NOMO-1 (cell line): ENCODE measurements around the gene INHBC.
"Not testable (repeated sequence)": the region's sequence is repeated elsewhere in the genome, so short reads cannot be mapped to it uniquely, and the experiment has no call there.

Source experiments
- DNase-seq, 2 experiments: peaks; one replicate each; lab custom pipeline; 2025; ENCODE audit not compliant: unreplicated experiment in 2 of 2; lab: John Stamatoyannopoulos, UW

The INHBC gene

DNA sequence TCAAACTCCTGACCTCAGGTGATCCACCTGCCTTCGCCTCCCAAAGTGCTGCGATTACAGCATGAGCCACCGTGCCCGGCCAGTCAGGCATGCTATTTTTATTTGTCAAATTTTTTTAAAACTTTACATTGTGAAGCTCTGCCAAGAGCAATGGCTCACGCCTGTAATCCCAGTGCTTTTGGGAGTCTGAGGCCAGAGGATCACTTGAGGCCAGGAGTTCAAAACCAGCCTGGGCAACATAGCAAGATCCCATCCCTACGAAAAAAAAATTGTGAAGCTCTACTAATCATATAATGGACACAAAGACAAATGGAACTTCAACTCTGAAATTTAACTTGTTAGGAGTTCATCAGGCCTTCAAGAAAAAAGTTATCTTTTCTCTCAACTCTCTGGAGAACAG is 5.6 kb upstream of the INHBC start:
- DNase-seq, result no peak

DNA sequence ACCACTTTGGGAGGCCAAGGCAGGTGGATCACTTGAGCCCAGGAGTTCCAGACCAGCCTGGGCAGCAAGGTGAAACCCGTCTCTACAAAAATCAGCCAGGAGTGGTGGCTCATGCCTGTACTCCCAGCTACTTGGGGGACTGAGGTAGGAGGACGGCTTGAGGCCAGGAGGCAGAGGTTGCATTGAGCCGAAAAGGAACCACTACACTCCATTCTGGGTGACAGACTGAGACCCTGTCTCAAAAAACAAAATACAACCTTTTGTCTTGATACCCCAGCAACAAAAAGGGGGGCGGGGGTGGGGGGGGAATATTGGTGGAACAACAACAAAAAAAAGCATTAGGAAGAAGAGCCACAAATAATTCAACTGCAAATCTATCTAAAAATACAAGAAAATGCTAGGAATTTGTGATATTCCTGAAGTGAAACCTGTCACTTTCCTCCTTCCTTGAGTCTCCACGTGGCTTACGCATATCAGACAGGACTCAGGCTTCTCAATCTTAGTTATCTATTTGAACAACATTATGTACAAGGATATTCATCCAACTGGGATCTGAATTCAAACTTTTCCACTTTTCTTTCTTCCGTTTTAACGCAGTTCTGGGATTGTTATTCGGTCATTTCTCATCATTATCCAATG is 5.0 kb upstream of the INHBC start:
- DNase-seq, result peak in 1 of 2 experiments; percentile 38

DNA sequence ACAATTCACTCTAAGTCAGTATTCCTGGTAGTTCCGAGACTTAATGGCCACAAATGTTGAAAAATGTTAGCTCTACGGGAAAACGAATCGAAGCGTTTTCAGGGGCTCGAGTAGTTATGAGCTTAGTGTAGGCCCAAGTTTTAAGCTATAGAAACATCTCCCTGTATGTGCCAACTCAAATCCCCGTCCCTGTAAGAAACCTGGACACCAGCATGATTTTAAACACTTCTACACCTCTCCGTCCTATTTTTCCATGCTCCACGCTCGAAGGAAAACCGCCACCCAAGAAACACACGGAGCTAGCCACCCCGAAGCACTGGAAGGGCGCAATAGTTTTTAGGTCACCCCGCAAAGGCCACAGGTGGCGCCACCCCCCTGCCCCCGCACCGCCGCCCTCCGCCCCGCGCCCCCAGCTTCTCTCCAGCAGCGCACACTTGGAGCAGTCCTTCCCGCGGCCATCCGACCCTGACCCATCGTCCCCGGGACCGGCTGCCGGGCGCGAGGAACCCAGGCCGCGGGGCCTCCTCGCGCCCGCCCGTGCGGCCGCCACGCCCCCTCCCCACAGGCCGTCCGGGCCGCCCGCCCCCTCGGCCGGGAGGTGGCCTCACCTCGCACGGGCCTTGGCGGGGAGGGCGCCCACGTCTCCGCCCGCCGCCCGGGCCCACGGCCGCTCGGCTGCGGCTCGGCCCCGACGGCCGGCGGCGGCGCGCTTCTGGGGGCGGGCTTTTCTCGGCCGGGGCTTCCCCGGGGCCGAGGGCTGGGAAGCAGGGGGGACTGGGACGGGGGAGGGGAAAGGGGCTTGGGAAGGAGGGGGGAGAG is 4.3 kb upstream of the INHBC start:
- peak; percentile 51 to 83 for DNase-seq

DNA sequence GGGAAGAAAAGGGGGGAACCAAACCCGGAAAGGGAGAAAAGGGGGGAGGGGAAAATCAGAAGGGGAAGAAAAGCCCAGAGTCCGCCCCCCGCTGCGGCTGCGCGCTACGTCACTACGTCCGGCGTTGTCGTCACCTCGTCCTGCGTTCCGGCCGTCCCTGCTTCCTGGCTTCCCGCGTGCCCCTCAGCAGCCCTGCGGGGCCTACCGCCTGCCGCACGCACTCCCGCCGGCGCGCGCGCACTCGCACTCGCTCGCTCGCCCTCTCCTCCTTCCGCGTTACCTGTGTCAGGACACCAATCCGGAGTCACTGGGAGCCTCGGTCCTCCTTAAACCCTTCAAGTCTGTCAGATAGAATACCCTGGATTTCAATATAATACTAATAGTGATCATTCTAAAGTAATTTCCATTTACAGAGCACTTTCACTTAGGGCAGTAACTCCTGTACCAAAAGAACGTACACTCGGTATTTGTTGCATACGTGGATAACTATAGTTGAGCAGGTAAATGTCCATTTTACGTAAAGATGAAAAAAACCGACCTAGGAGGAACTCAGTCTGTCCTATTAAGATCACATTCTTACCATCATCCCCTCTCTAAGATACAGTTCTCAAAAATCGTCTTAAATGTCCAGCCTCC is 3.5 kb upstream of the INHBC start, which contains the start of gene R3HDM2:
Gene R3HDM2, minus strand, starts transcription at position 113 of the 636 bp plus-strand sequence. CDS start 120,615 bp downstream, outside the sequence.
- DNase-seq, result peak; percentile 91 to 96

DNA sequence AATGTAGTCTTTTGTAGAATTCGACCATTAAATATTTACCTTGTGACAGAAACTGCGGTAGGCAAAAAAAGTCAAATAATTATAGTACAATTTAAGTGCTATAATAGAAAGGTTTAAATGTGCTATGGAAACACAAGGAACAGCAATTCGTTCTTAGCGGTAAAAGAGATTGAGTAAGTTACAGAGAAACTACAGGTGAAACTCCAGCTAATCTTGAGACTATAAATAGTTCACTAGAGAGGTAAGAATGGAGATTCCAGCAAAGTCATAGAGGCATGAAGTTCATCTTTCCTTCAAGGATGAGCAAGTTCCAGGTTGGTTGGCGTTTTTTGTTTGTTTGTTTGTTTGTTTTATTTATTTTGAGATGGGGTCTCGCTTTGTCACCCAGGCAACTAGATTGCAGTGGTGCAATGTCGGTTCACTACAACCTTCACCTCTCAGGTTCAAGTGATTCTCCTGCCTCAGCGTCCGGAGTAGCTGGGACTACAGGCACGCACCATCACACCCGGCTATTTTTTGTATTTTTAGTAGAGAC is 2.9 kb upstream of the INHBC start:
- no peak for DNase-seq

DNA sequence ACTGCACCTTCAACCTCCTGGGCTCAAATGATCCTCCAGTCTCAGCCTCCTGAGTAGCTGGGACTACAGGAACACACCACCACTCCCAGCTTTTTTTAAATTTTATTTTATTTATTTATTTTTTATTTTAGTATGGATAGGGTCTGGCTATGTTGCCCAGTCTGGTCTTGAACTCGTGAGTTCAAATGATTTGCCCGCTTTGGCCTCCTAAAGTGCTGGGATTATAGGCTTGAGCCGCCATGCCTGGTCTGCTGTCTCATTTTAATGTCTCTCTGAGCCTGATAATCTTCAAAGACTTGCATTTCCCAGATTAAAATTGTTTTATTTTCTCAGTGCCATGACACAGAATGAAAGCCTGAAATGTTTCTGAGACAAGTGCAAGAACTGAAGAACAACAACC is 1.2 kb upstream of the INHBC start:
- DNase-seq, result no peak

DNA sequence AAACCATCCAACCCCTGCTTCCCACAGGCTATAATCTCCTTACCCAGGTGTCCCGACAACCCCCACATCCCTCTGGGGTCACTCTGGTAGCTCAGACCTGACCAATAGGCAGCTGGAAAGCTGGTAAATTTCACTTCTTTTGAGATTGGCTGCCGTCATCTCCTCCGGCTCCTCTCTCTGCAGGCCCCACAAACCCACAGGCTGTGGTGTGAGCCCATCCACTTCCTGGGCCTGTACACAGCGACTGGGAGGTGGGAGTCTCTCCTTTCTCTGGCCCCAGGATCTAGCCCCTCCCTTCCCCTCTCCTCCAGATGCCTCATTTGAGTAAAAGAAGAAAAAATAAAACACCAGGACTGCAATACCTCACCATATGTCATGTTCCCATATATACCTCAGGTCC is 709 bp downstream of the INHBC start:
- no peak for DNase-seq

DNA sequence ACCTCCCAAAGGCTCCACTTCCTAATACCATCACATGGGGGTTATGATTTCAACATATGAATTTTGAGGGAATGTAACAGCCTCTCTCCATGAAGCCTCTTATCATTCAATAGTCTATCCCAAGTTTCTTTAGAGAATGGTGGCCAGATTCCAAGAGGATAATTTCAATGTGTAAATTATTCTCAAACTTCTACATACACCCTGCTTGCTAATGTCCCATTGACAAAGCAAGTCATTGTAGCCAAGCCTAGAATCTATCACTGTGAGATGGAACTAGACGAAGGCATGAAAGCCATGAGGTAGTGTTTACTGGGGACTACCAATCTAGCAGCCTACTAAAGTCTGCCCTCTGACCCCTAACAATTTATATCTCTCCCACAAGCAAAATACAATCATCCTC is 3.8 kb downstream of the INHBC start:
- DNase-seq, result no peak

DNA sequence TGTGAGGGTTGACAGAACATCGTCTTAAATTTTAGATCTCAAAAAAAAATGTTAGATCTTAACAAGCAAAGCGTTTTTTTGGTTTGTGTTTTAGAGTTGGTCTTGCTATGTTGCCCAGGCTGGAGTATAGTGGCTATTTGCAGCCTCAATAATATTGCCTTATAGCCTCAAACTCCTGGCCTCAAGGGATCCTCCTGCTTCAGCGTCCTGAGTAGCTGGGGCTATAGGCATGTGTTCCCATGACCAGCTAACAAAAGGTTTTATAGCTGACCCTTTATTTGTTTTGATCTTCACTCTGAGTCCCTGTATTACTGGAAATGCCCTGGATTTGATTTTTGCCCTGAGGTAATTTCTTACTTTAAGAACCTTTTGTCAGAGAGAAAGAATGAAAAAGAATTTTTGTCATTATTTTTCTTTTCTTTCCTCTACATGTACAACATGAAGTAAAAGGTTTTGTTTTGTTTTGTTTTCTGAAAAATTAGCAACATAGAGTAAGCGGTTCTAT is 5.2 kb downstream of the INHBC start:
- no peak for DNase-seq

DNA sequence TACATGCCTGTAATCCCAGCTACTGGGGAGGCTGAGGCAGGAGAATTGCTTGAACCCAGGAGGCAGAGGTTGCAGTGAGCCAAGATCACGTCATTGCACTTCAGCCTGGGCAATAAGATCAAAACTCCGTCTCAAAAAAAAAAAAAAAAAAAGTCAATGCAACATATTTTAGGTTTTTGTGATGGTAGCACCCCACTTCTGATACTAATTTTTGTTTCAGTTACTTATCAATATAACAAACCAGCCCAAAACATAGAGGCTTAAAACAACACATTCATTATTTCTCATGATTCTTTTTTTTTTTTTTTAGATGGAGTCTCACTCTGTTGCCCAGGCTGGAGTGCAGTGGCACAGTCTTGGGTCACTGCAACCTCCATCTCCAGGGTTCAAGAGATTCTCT is 6.8 kb downstream of the INHBC start:
- DNase-seq, result not testable (repeated sequence)

DNA sequence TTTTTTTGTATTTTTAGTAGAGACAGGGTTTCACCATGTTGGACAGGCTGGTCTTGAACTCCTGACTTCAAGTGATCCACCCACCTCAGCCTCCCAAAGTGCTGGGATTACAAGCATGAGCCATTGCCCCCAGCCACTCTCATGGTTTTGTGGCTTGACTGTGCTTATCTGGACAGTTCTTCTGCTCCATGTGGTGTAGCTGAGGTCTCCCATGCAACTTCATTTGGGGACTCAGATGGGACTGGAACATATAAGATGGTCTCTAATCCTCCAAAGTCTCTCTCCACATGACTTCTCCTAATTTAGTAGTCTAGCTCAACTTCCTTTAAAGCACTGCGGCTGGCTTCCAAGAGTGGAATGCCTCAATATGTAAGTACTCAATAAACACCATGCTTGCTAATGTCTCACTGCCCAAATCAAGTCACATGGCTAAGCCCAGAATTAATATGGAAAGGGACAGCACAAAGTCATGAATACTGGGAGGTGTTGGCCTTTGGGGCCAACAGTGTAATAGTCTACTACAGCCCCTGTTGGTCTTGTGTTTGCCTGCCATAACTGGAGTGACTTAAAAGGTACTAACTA is 7.4 kb downstream of the INHBC start:
- DNase-seq, result no peak

DNA sequence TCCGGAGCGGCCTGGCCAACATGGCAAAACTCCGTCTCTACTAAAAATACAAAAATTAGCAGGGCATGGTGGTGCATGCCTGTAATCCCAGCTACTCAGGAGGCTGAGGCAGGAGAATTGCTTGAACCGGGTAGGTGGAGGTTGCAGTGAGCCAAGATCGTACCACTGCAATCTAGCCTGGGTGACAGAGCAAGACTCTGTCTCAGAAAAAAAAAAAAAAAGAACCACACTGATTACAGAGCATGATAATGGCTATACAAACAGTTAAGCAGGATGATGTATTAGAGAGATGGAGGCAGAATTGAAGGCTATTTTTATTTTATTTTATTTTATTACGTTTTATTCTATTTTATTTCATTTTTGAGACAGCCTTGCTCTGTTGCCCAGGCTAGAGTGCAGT is 9.8 kb downstream of the INHBC start:
- DNase-seq, result not testable (repeated sequence)

DNA sequence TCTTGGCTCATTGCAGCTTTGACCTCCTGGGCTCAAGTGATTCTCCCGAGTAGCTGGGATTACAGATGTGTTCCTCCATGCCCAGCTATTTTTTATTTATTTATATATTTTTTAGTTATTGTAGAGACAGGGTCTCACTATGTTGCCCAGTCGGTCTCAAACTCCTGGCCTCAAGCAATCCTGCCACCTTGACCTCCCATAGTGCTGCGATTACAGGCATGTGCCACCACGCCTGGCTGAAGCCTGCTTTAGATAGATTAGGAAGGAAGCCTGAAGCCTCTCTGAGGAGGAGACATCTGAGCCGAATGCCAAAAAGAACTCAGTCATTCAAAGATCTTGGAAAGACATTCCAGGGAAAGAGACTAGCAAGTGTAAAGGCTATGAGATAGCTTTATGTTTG is 10.2 kb downstream of the INHBC start:
- DNase-seq, result no peak

DNA sequence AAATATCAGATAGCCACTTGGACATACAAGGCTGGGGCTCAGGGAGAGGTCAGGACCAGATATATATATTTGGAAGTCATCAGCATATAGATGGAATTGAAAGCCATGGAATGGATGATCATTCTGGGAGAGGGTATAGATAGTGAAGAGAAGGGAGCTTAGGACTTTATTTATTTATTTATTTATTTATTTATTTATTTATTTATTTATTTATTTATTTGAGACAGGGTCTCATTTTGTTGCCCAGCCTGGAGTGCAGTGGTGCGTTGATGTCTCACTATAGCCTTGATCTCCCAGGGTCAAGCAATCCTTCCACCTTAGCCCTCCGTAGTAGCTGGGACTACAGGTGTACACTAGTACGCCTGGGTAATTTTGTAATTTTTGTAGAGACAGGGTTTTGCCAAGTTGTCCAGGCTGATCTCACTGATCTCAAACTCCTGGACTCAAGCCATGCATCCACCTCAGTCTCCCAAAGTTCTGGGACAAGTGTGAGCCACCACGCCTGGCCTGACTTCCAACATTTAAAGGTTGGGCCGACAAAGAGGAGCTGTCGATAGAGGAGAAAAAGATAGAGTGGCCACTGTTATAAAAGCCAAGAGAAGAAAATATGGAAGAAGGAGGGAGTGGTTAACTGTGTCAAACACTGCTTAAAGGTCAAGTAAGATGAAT is 11.8 kb downstream of the INHBC start:
- no peak for DNase-seq

DNA sequence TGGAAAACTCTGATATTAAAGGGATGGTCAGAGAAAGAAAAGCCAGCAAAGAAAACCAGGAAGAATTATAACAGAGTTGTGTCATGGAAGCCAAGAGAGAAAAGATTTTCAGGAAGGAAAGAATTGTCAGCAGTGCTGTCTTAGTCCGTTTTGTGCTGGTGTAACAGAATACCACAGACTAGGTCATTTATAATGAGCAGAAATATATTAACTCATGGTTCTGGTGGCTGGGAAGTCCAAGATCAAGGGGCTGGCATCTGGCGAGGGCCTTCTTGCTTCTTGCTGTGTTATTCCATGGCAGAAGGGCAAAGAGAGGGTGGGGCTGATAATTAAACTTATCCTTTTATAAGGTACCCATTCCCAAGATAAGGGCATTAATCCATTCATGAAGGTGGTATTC is 14.1 kb downstream of the INHBC start:
- DNase-seq, result no peak

DNA sequence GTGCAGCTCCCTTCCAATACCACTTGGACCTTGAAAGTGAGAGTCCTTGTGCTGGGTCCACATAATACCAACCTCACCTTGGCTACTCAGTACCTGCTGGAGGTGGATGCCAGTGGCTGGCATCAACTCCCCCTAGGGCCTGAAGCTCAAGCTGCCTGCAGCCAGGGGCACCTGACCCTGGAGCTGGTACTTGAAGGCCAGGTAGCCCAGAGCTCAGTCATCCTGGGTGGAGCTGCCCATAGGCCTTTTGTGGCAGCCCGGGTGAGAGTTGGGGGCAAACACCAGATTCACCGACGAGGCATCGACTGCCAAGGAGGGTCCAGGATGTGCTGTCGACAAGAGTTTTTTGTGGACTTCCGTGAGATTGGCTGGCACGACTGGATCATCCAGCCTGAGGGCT is 14.8 kb downstream of the INHBC start:
- no peak for DNase-seq

DNA sequence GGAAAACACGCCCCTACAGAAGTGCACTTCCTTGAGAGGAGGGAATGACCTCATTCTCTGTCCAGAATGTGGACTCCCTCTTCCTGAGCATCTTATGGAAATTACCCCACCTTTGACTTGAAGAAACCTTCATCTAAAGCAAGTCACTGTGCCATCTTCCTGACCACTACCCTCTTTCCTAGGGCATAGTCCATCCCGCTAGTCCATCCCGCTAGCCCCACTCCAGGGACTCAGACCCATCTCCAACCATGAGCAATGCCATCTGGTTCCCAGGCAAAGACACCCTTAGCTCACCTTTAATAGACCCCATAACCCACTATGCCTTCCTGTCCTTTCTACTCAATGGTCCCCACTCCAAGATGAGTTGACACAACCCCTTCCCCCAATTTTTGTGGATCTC is 15.5 kb downstream of the INHBC start:
- DNase-seq, result no peak

DNA sequence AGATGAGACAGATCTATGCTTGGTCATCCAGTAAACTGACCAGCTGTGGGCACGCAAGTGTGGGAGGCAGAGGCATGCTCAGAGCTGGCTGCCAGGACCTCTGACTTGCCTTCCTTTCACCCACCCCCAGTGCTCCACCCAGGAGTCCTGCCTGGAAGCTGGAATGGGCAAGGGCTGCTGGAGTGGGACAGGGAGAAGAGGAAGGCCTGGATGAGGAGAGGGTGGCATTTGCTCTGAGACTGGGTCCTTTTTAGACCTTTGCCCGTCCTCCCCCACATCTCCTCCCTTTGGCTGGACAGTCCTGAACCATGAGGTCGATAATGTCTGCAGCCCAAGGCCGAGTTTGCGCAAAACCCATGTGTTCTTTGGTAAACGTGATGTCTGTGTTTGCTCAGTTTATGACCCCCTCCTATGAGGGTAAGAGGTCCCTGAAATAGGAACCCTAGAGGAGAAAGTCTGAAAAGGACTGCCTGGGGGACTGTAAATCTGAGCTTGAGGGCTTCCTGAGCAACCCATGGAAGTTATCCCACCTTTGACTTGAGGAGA is 16.7 kb downstream of the INHBC start:
- no peak for DNase-seq

DNA sequence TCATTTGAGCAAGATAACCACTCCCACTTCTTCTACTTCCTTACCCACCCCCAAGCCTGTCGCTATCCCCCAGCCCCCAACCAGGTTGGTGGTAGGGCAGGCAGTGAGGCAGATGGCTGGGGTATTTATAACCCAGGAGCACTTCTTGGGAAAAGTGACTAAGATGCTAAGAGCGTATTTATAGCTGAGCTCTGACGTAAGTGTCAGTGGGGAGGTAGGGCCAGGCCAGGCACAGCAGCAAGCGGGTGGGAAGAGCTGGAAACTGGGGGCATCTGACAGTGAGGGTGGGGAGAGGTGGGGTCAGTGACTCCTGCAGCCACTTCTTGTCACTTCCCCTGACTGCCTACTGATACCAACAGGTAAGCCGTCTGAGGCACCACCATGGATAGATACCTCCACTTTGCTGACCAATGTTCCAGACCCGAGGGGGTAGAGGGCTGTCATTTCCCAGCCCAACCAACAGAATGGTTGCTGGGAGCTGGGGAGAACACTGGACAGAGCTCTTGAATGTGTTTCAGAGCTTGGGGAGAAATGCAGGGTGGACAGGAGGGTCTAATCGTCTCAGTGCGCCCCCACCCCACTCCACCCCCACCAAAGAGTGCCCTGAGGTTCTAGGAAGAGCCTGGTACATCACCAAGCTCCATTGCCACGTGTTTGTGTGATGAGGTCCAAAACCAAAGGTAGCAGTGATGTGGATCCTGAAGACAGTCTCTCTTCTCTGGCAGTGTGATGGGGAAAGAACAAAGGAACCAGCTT is 17.8 kb downstream of the INHBC start:
- no peak for DNase-seq
